ENCODE data around the gene DLX4.

- TF ChIP-seq, protein P1, sequence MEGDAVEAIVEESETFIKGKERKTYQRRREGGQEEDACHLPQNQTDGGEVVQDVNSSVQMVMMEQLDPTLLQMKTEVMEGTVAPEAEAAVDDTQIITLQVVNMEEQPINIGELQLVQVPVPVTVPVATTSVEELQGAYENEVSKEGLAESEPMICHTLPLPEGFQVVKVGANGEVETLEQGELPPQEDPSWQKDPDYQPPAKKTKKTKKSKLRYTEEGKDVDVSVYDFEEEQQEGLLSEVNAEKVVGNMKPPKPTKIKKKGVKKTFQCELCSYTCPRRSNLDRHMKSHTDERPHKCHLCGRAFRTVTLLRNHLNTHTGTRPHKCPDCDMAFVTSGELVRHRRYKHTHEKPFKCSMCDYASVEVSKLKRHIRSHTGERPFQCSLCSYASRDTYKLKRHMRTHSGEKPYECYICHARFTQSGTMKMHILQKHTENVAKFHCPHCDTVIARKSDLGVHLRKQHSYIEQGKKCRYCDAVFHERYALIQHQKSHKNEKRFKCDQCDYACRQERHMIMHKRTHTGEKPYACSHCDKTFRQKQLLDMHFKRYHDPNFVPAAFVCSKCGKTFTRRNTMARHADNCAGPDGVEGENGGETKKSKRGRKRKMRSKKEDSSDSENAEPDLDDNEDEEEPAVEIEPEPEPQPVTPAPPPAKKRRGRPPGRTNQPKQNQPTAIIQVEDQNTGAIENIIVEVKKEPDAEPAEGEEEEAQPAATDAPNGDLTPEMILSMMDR (IDR thresholded peaks at IDR 0.05): no peak
- no peak for TF ChIP-seq EZH2 (IDR thresholded peaks at IDR 0.05; ENCODE audit: borderline replicate concordance, insufficient read depth, low read depth, low read length, poor library complexity, severe bottlenecking)
These were observed 9.6 kb upstream of the DLX4 start for GRCh38 chr17:49959183-49959935.
